Suprapubic skin (tissue), 4 donors: ENCODE results near the gene CTU1.

Experiments used
- EP300 ChIP-seq: sonication (generic); formaldehyde crosslinking; IDR thresholded peaks from one replicate; pipeline ENCODE4 v1.6.1; 2017; ENCODE audit warnings: antibody characterized with exemption
- POLR2A ChIP-seq, 2 donors: fragments of 450-650 bp; IDR thresholded peaks; one replicate each; pipeline ENCODE4 v1.6.1; 2017; ENCODE audit warnings: antibody characterized with exemption in 2 of 2, mild to moderate bottlenecking in 2 of 2, moderate library complexity in 2 of 2
- POLR2AphosphoS5 ChIP-seq, 3 donors: sonication (generic); formaldehyde crosslinking; IDR thresholded peaks; one replicate each; pipeline ENCODE4 v1.6.1; 2017; ENCODE audit warnings: antibody characterized with exemption in 3 of 3

GRCh38 chr19:51065221-51065960 lies 42.8 kb downstream of the CTU1 start:
- no peak for TF ChIP-seq EP300
- TF ChIP-seq POLR2AphosphoS5 (IDR thresholded peaks at IDR 0.05) = no peak
- no peak for TF ChIP-seq POLR2A (IDR thresholded peaks at IDR 0.05)
